ENCODE data around the gene JPT2.
"Not testable (repeated sequence)": the region's sequence is repeated elsewhere in the genome, so short reads cannot be mapped to it uniquely, and the experiment has no call there.

JPT2 gene

DNA sequence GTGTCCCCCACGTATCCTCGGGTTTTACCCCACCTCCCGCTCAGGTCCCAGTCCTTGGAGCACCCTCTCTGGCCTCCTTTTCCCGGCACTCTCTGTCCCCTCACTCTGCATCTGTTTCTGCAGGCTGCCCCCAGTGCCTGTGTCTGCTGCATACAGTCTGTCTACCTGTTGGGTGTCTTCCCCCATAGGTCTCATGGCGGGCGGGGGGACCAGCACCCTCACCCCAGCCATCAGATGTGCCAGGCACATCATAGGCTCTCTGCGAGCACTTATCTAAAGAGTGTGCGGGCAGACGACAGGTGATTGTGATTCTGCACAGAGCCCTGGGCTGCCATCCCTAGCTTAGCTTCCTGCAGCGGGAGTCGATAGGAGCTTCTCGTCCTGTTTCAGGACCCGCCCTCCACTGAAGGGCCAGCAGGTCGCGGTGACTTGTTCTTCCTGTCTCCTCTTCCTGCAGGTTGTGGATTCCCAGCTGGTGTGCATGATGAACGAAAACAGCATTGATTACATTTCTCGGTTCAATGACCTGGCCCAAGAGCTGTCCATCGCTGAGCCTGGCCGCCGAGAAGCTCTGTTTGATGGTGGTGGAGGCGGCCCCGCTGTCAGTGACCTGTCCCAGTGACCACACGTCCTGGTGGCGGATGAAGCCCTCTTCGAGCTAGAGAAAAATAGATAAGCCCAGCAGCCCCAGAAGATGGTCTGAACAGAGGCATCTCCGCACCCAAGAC, 4.5 kb upstream of the JPT2 start:
- in situ Hi-C loops (cut with MboI; ENCODE audit: low sequenced_read_pairs) = no loop called here

DNA sequence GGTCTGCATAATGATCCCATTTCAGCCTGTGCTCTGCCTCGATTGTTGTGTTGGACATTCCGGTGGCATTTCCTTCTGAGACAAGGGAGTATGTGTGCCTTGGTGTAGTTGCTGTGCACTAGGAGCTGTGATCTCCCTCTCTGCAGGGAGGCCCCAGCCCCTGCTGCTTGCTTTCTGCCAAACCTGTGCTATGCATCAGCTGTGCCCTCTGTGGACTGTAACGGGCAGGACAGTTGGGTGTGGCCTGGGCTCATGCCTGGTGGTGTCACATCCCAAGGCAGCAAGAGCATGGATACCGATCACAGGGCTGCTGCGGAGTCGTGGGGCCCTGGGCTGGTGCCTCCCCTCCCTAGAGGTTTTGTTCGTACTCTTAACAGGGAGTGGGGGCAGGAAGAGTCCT, 3.8 kb upstream of the JPT2 start:
- in situ Hi-C loops (cut with MboI; ENCODE audit: low sequenced_read_pairs) = no loop called here

GRCh38 chr16:1674751-1675664, 3.1 kb upstream of the JPT2 start:
- in situ Hi-C loops (cut with MboI; ENCODE audit: low sequenced_read_pairs) = no loop called here

- in situ Hi-C loops (cut with MboI; ENCODE audit: low sequenced_read_pairs) = no loop called here
Observed at GRCh38 chr16:1676661-1677060, 1.4 kb upstream of the JPT2 start.

GRCh38 chr16:1677339-1677738, 740 bp upstream of the JPT2 start:
- in situ Hi-C loops (cut with MboI; ENCODE audit: low sequenced_read_pairs) = no loop called here

DNA sequence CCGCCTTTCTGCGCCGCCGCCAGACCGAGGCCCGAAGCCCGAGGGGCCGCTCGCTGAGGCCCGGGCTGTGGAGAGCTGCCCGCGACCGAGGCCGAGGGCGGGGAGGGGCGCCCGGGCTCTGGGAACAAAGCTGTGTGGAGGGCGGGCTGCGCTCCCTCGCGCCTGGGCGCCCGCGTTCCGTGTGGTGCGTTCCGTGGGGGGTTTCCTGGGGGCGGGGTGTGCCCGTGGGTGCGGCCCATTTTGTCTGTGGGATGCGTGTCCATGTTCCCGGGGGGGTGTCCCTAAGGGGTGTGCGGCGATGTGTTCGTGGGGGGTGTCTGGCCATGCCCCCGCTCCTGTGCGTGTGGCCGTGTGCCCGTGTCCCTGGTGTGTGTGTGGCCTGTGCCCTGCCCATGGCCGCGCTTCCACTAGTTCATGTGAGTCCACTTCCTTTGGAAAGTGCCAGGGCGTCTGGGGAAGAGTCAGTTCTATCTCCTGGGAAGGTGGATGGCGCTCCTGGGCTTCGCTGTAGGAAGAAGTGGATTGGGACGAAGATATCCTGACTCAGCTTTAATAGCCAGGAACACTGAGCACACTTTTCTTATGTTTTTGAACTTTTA, 520 bp downstream of the JPT2 start:
- in situ Hi-C loops (cut with MboI; ENCODE audit: low sequenced_read_pairs) = no loop called here

DNA sequence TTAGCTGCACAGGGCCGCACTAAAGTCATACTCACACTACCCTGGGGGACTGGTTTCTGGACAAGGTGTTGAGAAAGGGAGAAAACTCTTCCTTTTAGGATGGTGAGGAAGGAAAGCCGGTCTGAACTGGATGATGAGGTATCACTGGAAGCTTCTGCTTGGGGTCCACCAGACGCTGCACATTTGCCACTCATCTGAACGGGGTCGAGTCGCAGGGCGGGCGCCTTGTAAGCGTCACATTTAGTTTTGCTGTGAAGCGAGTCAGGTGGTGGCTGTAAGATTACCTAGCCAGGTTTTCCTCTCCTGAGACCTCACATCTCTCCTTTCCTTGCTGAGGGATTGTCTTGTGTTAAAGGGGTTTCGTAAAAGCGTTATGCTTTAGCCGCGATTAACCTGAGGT, 2.3 kb downstream of the JPT2 start:
- in situ Hi-C loops (cut with MboI; ENCODE audit: low sequenced_read_pairs) = no loop called here

DNA sequence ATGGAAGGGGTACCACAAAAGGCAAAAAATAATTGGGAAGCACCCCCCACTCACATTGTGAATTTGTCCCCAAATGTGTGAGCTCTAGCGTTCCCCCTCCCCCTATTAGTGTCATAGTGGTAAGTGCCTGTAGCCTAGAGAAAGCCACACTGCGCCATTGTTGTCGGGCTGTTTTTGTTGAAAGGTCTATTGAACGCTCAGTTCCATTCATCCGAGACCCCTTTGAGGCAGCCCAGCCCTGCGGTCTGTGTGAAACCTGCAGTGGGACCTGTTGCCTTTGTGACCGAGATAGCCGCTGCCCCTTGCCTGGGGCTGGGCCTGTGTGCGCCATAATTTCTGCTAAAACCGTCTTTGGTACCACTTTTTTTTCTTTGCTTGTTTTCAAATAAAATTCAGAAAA, 3.0 kb downstream of the JPT2 start:
- in situ Hi-C loops (cut with MboI; ENCODE audit: low sequenced_read_pairs) = no loop called here

- in situ Hi-C loops (cut with MboI; ENCODE audit: low sequenced_read_pairs) = no loop called here
Observed at GRCh38 chr16:1687427-1688316, 9.6 kb downstream of the JPT2 start.

- in situ Hi-C loops (cut with MboI; ENCODE audit: low sequenced_read_pairs) = no loop called here
Observed at GRCh38 chr16:1688807-1689560, 10.9 kb downstream of the JPT2 start.

DNA sequence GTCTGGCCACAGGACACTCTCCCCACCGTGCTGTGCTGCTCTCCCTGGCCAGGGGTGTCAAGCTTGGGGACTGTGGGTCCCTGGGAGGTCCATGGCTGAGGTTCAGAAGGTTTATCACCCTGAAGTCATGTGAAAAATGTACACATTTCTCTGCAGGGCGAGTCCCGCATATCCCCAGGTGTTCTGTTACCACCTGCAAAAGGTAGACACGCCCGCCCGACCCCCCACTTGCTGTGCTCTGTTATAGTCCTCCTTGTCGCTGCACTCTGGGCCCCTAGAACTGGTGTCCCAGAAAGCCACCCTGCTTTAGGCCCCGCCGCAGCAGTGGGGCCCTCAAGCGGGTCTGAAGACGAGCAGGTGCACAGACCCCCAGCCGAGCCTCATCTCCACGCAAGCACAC, 11.8 kb downstream of the JPT2 start:
- in situ Hi-C loops (cut with MboI; ENCODE audit: low sequenced_read_pairs) = no loop called here

GRCh38 chr16:1690810-1691209, 12.7 kb downstream of the JPT2 start:
- in situ Hi-C loops (cut with MboI; ENCODE audit: low sequenced_read_pairs) = no loop called here

DNA sequence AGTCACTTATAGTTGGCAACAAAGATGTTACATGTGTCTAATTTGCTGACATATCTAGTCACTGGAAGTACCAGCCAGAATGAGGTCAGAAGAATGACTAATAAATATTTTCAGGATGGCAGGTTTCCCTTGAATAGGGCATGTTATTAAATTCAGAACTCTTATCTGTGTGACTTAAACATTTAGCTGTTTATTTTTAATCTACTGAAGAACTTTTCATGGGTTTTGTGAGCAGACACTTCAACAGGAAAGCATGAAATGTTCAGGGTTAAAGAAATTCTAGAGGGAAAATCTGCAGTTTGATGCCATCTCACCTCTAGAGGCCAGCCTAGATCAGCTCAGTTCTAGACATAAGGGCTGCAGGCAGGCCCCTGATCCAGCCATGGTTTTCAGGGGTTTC, 13.2 kb downstream of the JPT2 start:
- in situ Hi-C loops (cut with MboI; ENCODE audit: low sequenced_read_pairs) = no loop called here

DNA sequence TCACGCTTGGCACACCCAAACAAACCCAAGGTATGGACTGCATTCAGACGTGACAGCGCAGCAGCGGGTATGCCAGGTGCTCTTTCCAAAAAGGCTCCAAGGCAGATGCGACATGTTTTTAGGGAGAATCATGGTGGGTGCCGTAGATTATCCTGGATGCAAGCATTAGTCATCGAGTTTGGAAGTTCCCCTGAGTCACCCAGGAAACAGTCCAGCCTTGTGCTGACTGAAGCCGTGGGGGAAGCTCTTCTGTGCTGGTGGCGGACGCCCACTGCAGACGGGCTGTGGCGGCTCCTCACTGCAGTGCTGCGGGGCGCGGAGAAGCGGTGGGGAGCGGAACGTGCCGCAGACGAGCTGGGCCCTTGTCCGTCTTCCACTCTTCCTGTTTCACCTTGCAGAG, 13.9 kb downstream of the JPT2 start:
- in situ Hi-C loops (cut with MboI; ENCODE audit: low sequenced_read_pairs) = no loop called here

- in situ Hi-C loops (cut with MboI; ENCODE audit: low sequenced_read_pairs) = no loop called here
Observed at GRCh38 chr16:1696863-1697262, 18.8 kb downstream of the JPT2 start.

- in situ Hi-C loops (cut with MboI; ENCODE audit: low sequenced_read_pairs) = no loop called here
Observed at GRCh38 chr16:1698680-1699079, 20.6 kb downstream of the JPT2 start.

DNA sequence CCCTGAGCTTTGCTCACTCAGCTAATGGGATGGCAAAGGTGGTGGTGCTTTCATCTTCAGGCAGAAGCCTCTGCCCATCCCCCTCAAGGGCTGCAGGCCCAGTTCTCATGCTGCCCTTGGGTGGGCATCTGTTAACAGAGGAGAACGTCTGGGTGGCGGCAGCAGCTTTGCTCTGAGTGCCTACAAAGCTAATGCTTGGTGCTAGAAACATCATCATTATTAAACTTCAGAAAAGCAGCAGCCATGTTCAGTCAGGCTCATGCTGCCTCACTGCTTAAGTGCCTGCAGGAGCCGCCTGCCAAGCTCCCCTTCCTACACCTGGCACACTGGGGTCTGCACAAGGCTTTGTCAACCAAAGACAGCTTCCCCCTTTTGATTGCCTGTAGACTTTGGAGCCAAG, 22.2 kb downstream of the JPT2 start:
- in situ Hi-C loops (cut with MboI; ENCODE audit: low sequenced_read_pairs) = no loop called here

DNA sequence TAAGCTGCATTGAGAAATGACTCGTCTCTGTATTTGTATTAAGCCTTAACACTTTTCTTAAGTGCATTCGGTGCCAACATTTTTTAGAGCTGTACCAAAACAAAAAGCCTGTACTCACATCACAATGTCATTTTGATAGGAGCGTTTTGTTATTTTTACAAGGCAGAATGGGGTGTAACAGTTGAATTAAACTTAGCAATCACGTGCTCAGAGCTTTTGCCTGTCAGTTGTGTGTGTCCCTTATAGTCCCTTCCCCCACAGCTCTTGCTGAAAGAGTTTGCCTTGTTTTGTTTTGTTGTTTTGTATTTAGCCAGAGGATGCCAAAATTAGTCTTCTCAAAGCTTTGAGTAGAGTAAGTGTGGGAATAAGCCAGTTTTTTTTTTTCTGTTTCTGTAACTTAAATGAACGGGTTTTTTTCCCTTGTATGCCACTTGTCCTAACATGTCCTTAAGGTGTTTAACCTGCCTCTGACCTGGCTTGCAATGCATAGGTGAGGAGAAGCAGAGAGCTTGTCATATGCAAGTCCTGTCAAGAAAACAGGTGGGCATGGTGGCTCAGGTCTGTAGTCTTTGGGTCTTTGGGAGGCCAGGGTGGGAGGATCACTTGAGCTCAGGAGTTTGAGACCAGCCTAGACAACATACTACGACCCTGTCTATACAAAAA, 23.3 kb downstream of the JPT2 start:
- in situ Hi-C loops (cut with MboI; ENCODE audit: low sequenced_read_pairs) = no loop called here

DNA sequence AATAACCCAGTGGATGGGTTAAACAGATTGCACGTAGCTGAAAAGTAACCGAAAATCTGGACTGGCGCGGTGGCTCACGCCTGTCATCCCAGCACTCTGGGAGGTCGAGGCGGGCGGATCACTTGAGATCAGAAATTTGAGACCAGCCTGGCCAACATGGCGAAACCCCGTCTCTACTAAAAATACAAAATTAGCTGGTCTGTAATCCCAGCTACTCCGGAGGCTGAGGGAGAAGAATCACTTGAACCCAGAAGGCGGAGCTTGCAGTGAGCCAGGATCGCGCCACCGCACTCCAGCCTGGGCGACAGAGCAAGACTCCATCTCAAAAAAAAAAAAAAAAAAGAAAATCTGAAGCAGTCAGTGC, 27.2 kb downstream of the JPT2 start:
- in situ Hi-C loops (cut with MboI; ENCODE audit: low sequenced_read_pairs) = not testable (repeated sequence)

Measured in HL-60/S4 treated with phorbol 12-myristate 13-acetate at 8.2 ng/mL for 4 days and 3 days (cell line).